ENCODE measurements around the gene CYP19A1.
"Not testable (repeated sequence)": the region's sequence is repeated elsewhere in the genome, so short reads cannot be mapped to it uniquely, and the experiment has no call there.

Gene CYP19A1

GRCh38 chr15:51193979-51194378 is 144.4 kb downstream of the CYP19A1 start:
- no peaks in the 10 kb centered on the region for H3K4me1 ChIP-seq (ENCODE audit: insufficient read depth, low read length)
- H2AFZ ChIP-seq (ENCODE audit: low read depth, low read length), result no peak overlapping the region
- no peaks in the 10 kb centered on the region for H3K9me3 ChIP-seq (ENCODE audit: low read length)
- no peaks in the 10 kb centered on the region for H3K36me3 ChIP-seq (ENCODE audit: insufficient read depth, low read length)
- no peak overlapping the region for H3K4me3 ChIP-seq (ENCODE audit: low read length)
- peaks cover 3% of the 10 kb centered on the region for H3K27me3 ChIP-seq (ENCODE audit: insufficient read depth, low read length)

GRCh38 chr15:51193526-51193925 is 144.9 kb downstream of the CYP19A1 start:
- Histone ChIP-seq H3K36me3 (ENCODE audit: insufficient read depth, low read length) (no peaks in the 10 kb centered on the region), H3K4me1 (ENCODE audit: insufficient read depth, low read length) (no peaks in the 10 kb centered on the region), H2AFZ (ENCODE audit: low read depth, low read length) (no peak overlapping the region), H3K9me3 (ENCODE audit: low read length) (no peaks in the 10 kb centered on the region), H3K4me3 (ENCODE audit: low read length) (no peak overlapping the region), H3K27me3 (ENCODE audit: insufficient read depth, low read length) (peaks cover 3% of the 10 kb centered on the region)

- no peak overlapping the region for H3K4me3 ChIP-seq (ENCODE audit: low read length)
- H3K27me3 ChIP-seq (ENCODE audit: insufficient read depth, low read length), result peaks cover 3% of the 10 kb centered on the region
- H3K36me3 ChIP-seq (ENCODE audit: insufficient read depth, low read length), result no peaks in the 10 kb centered on the region
- H3K9me3 ChIP-seq (ENCODE audit: low read length), result no peaks in the 10 kb centered on the region
- no peak overlapping the region for H2AFZ ChIP-seq (ENCODE audit: low read depth, low read length)
- no peaks in the 10 kb centered on the region for H3K4me1 ChIP-seq (ENCODE audit: insufficient read depth, low read length)
Observed at GRCh38 chr15:51192521-51193280, 145.7 kb downstream of the CYP19A1 start.

- Histone ChIP-seq H3K27me3 (ENCODE audit: insufficient read depth, low read length) (peaks cover 3% of the 10 kb centered on the region), H3K4me3 (ENCODE audit: low read length) (no peak overlapping the region), H2AFZ (ENCODE audit: low read depth, low read length) (no peak overlapping the region), H3K36me3 (ENCODE audit: insufficient read depth, low read length) (no peaks in the 10 kb centered on the region), H3K9me3 (ENCODE audit: low read length) (no peaks in the 10 kb centered on the region), H3K4me1 (ENCODE audit: insufficient read depth, low read length) (no peaks in the 10 kb centered on the region)
Observed at GRCh38 chr15:51191766-51192165, 146.6 kb downstream of the CYP19A1 start.

- Histone ChIP-seq H3K9me3 (ENCODE audit: low read length) (no peaks in the 10 kb centered on the region), H3K27me3 (ENCODE audit: insufficient read depth, low read length) (peaks cover 3% of the 10 kb centered on the region), H3K36me3 (ENCODE audit: insufficient read depth, low read length) (no peaks in the 10 kb centered on the region), H3K4me3 (ENCODE audit: low read length) (no peak overlapping the region), H2AFZ (ENCODE audit: low read depth, low read length) (no peak overlapping the region), H3K4me1 (ENCODE audit: insufficient read depth, low read length) (no peaks in the 10 kb centered on the region)
Observed at GRCh38 chr15:51191072-51191670, 147.2 kb downstream of the CYP19A1 start.

GRCh38 chr15:51190424-51191068 is 147.8 kb downstream of the CYP19A1 start:
- Histone ChIP-seq H3K4me3 (ENCODE audit: low read length) (no peak overlapping the region), H3K27me3 (ENCODE audit: insufficient read depth, low read length) (peaks cover 3% of the 10 kb centered on the region), H3K4me1 (ENCODE audit: insufficient read depth, low read length) (no peaks in the 10 kb centered on the region), H3K36me3 (ENCODE audit: insufficient read depth, low read length) (no peaks in the 10 kb centered on the region), H3K9me3 (ENCODE audit: low read length) (no peaks in the 10 kb centered on the region), H2AFZ (ENCODE audit: low read depth, low read length) (no peak overlapping the region)

GRCh38 chr15:51189669-51190385 is 148.6 kb downstream of the CYP19A1 start:
- no peak overlapping the region for H3K4me3 ChIP-seq (ENCODE audit: low read length)
- H3K4me1 ChIP-seq (ENCODE audit: insufficient read depth, low read length), result no peaks in the 10 kb centered on the region
- H3K9me3 ChIP-seq (ENCODE audit: low read length), result no peaks in the 10 kb centered on the region
- no peaks in the 10 kb centered on the region for H3K36me3 ChIP-seq (ENCODE audit: insufficient read depth, low read length)
- no peak overlapping the region for H2AFZ ChIP-seq (ENCODE audit: low read depth, low read length)
- H3K27me3 ChIP-seq (ENCODE audit: insufficient read depth, low read length), result peaks cover 3% of the 10 kb centered on the region

- H2AFZ ChIP-seq (ENCODE audit: low read depth, low read length); H3K9me3 ChIP-seq (ENCODE audit: low read length); H3K4me3 ChIP-seq (ENCODE audit: low read length); H3K27me3 ChIP-seq (ENCODE audit: insufficient read depth, low read length); H3K36me3 ChIP-seq (ENCODE audit: insufficient read depth, low read length); H3K4me1 ChIP-seq (ENCODE audit: insufficient read depth, low read length): not testable (repeated sequence)
Observed at GRCh38 chr15:51188791-51189190, 149.6 kb downstream of the CYP19A1 start.

GRCh38 chr15:51186891-51187290 is 151.5 kb downstream of the CYP19A1 start:
- Histone ChIP-seq H3K9me3 (ENCODE audit: low read length) (no peaks in the 10 kb centered on the region), H3K27me3 (ENCODE audit: insufficient read depth, low read length) (no peaks in the 10 kb centered on the region), H3K4me1 (ENCODE audit: insufficient read depth, low read length) (no peaks in the 10 kb centered on the region), H3K4me3 (ENCODE audit: low read length) (no peak overlapping the region), H2AFZ (ENCODE audit: low read depth, low read length) (no peak overlapping the region), H3K36me3 (ENCODE audit: insufficient read depth, low read length) (no peaks in the 10 kb centered on the region)

- Histone ChIP-seq H3K4me1 (ENCODE audit: insufficient read depth, low read length) (no peaks in the 10 kb centered on the region), H2AFZ (ENCODE audit: low read depth, low read length) (no peak overlapping the region), H3K36me3 (ENCODE audit: insufficient read depth, low read length) (no peaks in the 10 kb centered on the region), H3K4me3 (ENCODE audit: low read length) (no peak overlapping the region), H3K27me3 (ENCODE audit: insufficient read depth, low read length) (no peaks in the 10 kb centered on the region), H3K9me3 (ENCODE audit: low read length) (no peaks in the 10 kb centered on the region)
Observed at GRCh38 chr15:51186181-51186705, 152.2 kb downstream of the CYP19A1 start.

GRCh38 chr15:51185213-51186159 is 152.9 kb downstream of the CYP19A1 start:
- no peaks in the 10 kb centered on the region for H3K4me1 ChIP-seq (ENCODE audit: insufficient read depth, low read length)
- H3K27me3 ChIP-seq (ENCODE audit: insufficient read depth, low read length), result no peaks in the 10 kb centered on the region
- H3K4me3 ChIP-seq (ENCODE audit: low read length), result no peak overlapping the region
- no peaks in the 10 kb centered on the region for H3K9me3 ChIP-seq (ENCODE audit: low read length)
- H3K36me3 ChIP-seq (ENCODE audit: insufficient read depth, low read length), result no peaks in the 10 kb centered on the region
- H2AFZ ChIP-seq (ENCODE audit: low read depth, low read length), result no peak overlapping the region

GRCh38 chr15:51184627-51185026 is 153.8 kb downstream of the CYP19A1 start:
- no peak overlapping the region for H2AFZ ChIP-seq (ENCODE audit: low read depth, low read length)
- no peaks in the 10 kb centered on the region for H3K36me3 ChIP-seq (ENCODE audit: insufficient read depth, low read length)
- H3K9me3 ChIP-seq (ENCODE audit: low read length), result no peaks in the 10 kb centered on the region
- H3K27me3 ChIP-seq (ENCODE audit: insufficient read depth, low read length), result no peaks in the 10 kb centered on the region
- no peak overlapping the region for H3K4me3 ChIP-seq (ENCODE audit: low read length)
- no peaks in the 10 kb centered on the region for H3K4me1 ChIP-seq (ENCODE audit: insufficient read depth, low read length)

Data from neuron (in vitro differentiated cells).